HCT116 (cell line): Measurements from ENCODE around the gene MTG1. TPM values are rescaled to one million over a fixed set of nuclear protein-coding genes. Genes with fewer than 3 reads are reported as not detected.

Experiments used
- ATAC-seq: fragments of 200-7000 bp; cut with Tn5 transposase; 2 replicates; pipeline ENCODE4 v1.9.1; 2020; ENCODE audit warnings: mild to moderate bottlenecking, moderate library complexity
- BruUV-seq: library from RNA; stranded (reverse); fragments of 400-500 nt; replicated peaks from 2 replicates; lab custom pipeline; 2021; lab: Mats Ljungman, UMichigan
- CTCF ChIA-PET: fragments of 300-600 bp; sonication (Branson Sonifier 250); formaldehyde crosslinking; loops from one replicate; lab custom pipeline; 2021; ENCODE audit warnings: antibody characterized with exemption; lab: Charles Lee
- POLR2A ChIA-PET: fragments of 300-600, 350-600 bp; sonication (Branson Sonifier 250); formaldehyde crosslinking; loops from one replicate; lab custom pipeline; 2021; ENCODE audit warnings: antibody characterized with exemption; lab: Charles Lee
- RAD21 ChIA-PET, 2 experiments: fragments of 300-600 bp; sonication (Branson Sonifier 250); formaldehyde crosslinking; loops; one replicate each; lab custom pipeline; 2023; ENCODE audit warnings: low total read pairs in 2 of 2; ENCODE audit not compliant: uncharacterized antibody in 2 of 2, unreplicated experiment in 2 of 2, low non-redundant PET in 1 of 2; lab: Charles Lee
- DNase-seq: peaks from one replicate; pipeline ENCODE4 v3.0.0-alpha.2; 2010; ENCODE audit warnings: low read depth, low spot score
- H2AFZ ChIP-seq: fragments of 200-600 bp; shearing (Covaris generic), sonication (generic); 2 replicates; pipeline ENCODE4 v1.6.1; 2017; ENCODE audit warnings: low read depth, mixed run types, mixed read lengths, antibody characterized with exemption, low read length; ENCODE audit not compliant: poor library complexity, severe bottlenecking
- H3K27ac ChIP-seq: 2 replicates; pipeline ENCODE4 v1.5.1; 2012; ENCODE audit warnings: low read depth, low read length
- H3K27me3 ChIP-seq: fragments of 200-600 bp; sonication (generic); 2 replicates; pipeline ENCODE4 v1.6.1; 2016; ENCODE audit warnings: mixed run types, low read length, mixed read lengths; ENCODE audit not compliant: insufficient read depth
- H3K36me3 ChIP-seq, 2 experiments: fragments of 200-500 bp in 1 of 2; fragments of 200-600 bp in 1 of 2; sonication (Bioruptor generic) in 1 of 2; sonication (generic) in 1 of 2; 2 replicates each; pipeline versions ENCODE4 v1.5.1 to v1.6.1; 2014 to 2016; ENCODE audit warnings: low read length in 2 of 2, inconsistent platforms in 1 of 2, mixed read lengths in 1 of 2, mixed run types in 1 of 2; ENCODE audit not compliant: insufficient read depth in 2 of 2, control insufficient read depth in 1 of 2
- H3K4me1 ChIP-seq, 2 experiments: fragments of 200-600 bp in 1 of 2; sonication (generic) in 1 of 2; 2 replicates each; pipeline versions ENCODE4 v1.5.1 to v1.6.1; 2012 to 2017; ENCODE audit warnings: low read length in 2 of 2, inconsistent platforms in 1 of 2, mild to moderate bottlenecking in 1 of 2, mixed read lengths in 1 of 2, mixed run types in 1 of 2, moderate library complexity in 1 of 2; ENCODE audit not compliant: insufficient read depth in 2 of 2, control insufficient read depth in 1 of 2
- H3K4me2 ChIP-seq: fragments of 200-600 bp; sonication (generic); 2 replicates; pipeline ENCODE4 v1.6.1; 2017; ENCODE audit warnings: mixed run types, low read length, mixed read lengths
- H3K4me3 ChIP-seq, 2 experiments: fragments of 200-600 bp in 1 of 2; sonication (generic) in 1 of 2; replicated peaks in 1 of 2; 2 replicates each; pipeline ENCODE4 v1.5.1; 2011 to 2016; ENCODE audit warnings: low read length in 2 of 2, control low read depth in 1 of 2, low read depth in 1 of 2, mild to moderate bottlenecking in 1 of 2, mixed read lengths in 1 of 2, mixed run types in 1 of 2
- H3K79me2 ChIP-seq: fragments of 200-600 bp; sonication (generic); 2 replicates; pipeline ENCODE4 v1.6.1; 2017; ENCODE audit warnings: mild to moderate bottlenecking, mixed run types, low read length, moderate library complexity, mixed read lengths; ENCODE audit not compliant: insufficient read depth
- H3K9ac ChIP-seq: fragments of 200-600 bp; sonication (generic); 2 replicates; pipeline ENCODE4 v1.6.1; 2016; ENCODE audit warnings: low read length, mixed read lengths
- H3K9me2 ChIP-seq: fragments of 200-600 bp; sonication (generic), shearing (Covaris generic); 2 replicates; pipeline ENCODE4 v1.6.1; 2017; ENCODE audit warnings: mixed run types, mild to moderate bottlenecking, moderate library complexity; ENCODE audit not compliant: insufficient read depth
- H3K9me3 ChIP-seq, 2 experiments: fragments of 200-500 bp in 1 of 2; fragments of 200-600 bp in 1 of 2; sonication (Bioruptor generic) in 1 of 2; sonication (generic) in 1 of 2; 2 replicates each; pipeline ENCODE4 v1.6.1; 2014 to 2017; ENCODE audit warnings: low read length in 2 of 2, mixed read lengths in 2 of 2, inconsistent platforms in 1 of 2, low read depth in 1 of 2, mild to moderate bottlenecking in 1 of 2, mixed run types in 1 of 2, moderate library complexity in 1 of 2; ENCODE audit not compliant: control insufficient read depth in 1 of 2, insufficient read depth in 1 of 2
- H4K20me1 ChIP-seq: fragments of 200-600 bp; sonication (generic), shearing (Covaris generic); 2 replicates; pipeline ENCODE4 v1.6.1; 2017; ENCODE audit warnings: mixed run types, mild to moderate bottlenecking, moderate library complexity; ENCODE audit not compliant: insufficient read depth
- ATF3 ChIP-seq: IDR thresholded peaks from 2 replicates; pipeline ENCODE4 v1.6.1; 2012
- CBX3 ChIP-seq: IDR thresholded peaks from 2 replicates; pipeline ENCODE4 v1.6.1; 2012; ENCODE audit warnings: low read depth
- CEBPB ChIP-seq: IDR thresholded peaks from 2 replicates; pipeline ENCODE4 v1.6.1; 2012; ENCODE audit warnings: low read depth
- CTCF ChIP-seq, 3 experiments: fragments of 200-600 bp in 1 of 3; sonication (generic) in 1 of 3; IDR thresholded peaks in 2 of 3; conservative IDR thresholded peaks in 1 of 3; 2 replicates each; pipeline ENCODE4 v1.5.1; 2012 to 2017; ENCODE audit warnings: low read depth in 2 of 3, low read length in 2 of 3, antibody characterized with exemption in 1 of 3, borderline replicate concordance in 1 of 3, control low read depth in 1 of 3, mild to moderate bottlenecking in 1 of 3, mixed read lengths in 1 of 3, mixed run types in 1 of 3, moderate library complexity in 1 of 3; ENCODE audit not compliant: insufficient read depth in 1 of 3
- ELF1 ChIP-seq: IDR thresholded peaks from 2 replicates; pipeline ENCODE4 v1.6.1; 2012; ENCODE audit warnings: low read depth, borderline replicate concordance
- EZH2 ChIP-seq: fragments of 200-600 bp; sonication (generic); IDR thresholded peaks from 2 replicates; pipeline ENCODE4 v1.6.1; 2017; ENCODE audit warnings: antibody characterized with exemption, mixed run types
- EZH2phosphoT487 ChIP-seq: fragments of 200-600 bp; IDR thresholded peaks from 2 replicates; pipeline ENCODE4 v1.6.1; 2018; ENCODE audit warnings: antibody characterized with exemption, borderline replicate concordance
- FOSL1 ChIP-seq: IDR thresholded peaks from 2 replicates; pipeline ENCODE4 v1.6.1; 2012; ENCODE audit warnings: low read depth
- JUND ChIP-seq: IDR thresholded peaks from 2 replicates; pipeline ENCODE4 v1.6.1; 2012
- MAX ChIP-seq: IDR thresholded peaks from 2 replicates; pipeline ENCODE4 v1.6.1; 2012
- POLR2AphosphoS5 ChIP-seq: IDR thresholded peaks from 2 replicates; pipeline ENCODE4 v1.6.1; 2011; ENCODE audit warnings: mild to moderate bottlenecking, low read depth, low read length, moderate library complexity
- RAD21 ChIP-seq: IDR thresholded peaks from 2 replicates; pipeline ENCODE4 v1.6.1; 2012; ENCODE audit warnings: low read depth, mild to moderate bottlenecking
- SP1 ChIP-seq: IDR thresholded peaks from 2 replicates; pipeline ENCODE4 v1.6.1; 2012; ENCODE audit warnings: low read depth
- ZBTB33 ChIP-seq: IDR thresholded peaks from 2 replicates; pipeline ENCODE4 v1.6.1; 2011; ENCODE audit warnings: mild to moderate bottlenecking, low read length, moderate library complexity; ENCODE audit not compliant: insufficient replicate concordance; ENCODE audit errors: extremely low read depth
- ZNF274 ChIP-seq: fragments of 200-500 bp; sonication (Bioruptor generic); IDR thresholded peaks from 2 replicates; pipeline ENCODE4 v1.6.1; 2014; ENCODE audit warnings: mild to moderate bottlenecking, low read depth, low read length, inconsistent platforms
- intact Hi-C: fragments of 100-400 bp; cut with micrococcal nuclease; formaldehyde crosslinking; loops from 2 replicates; pipeline ENCODE4 v1.10.0; 2022
- total RNA-seq: library from RNA; stranded (reverse); gene quantifications from one replicate; pipeline ENCODE4 v1.2.1, GENCODE V29; 2021; ENCODE audit not compliant: unreplicated experiment

MTG1 gene
- total RNA-seq, 1 experiment from 2014 or later, result 23.1 TPM

GRCh38 chr10:133346413-133346812, 47.5 kb upstream of the MTG1 start (continued):
- TF ChIP-seq MAX, result no peak

- H3K9ac ChIP-seq, result no peak overlapping the region
- DNase-seq (no peak), ATAC-seq (no peak)
- ChIA-PET POLR2A (no interaction called here), RAD21 (no interaction called here), CTCF (interaction anchor here (1.7 kb wide), 1 partner anchor 18 kb away, joined by 5 read pairs; no protein-coding TSS in a partner anchor)
- H3K9me2 ChIP-seq, result no peaks in the 10 kb centered on the region
- no peaks in the 10 kb centered on the region for H3K27me3 ChIP-seq
- H3K4me1 ChIP-seq, result peaks cover 0 to 8% of the 10 kb centered on the region in 2 experiments; a peak in 1 of 4 replicates
- intact Hi-C loops, result no loop called here
- no peak overlapping the region for H2AFZ ChIP-seq
- H3K9me3 ChIP-seq, result no peaks in the 10 kb centered on the region
- no peaks in the 10 kb centered on the region for H4K20me1 ChIP-seq
- H3K4me2 ChIP-seq, result no peak overlapping the region
- TF ChIP-seq CBX3, result no peak
- TF ChIP-seq EZH2, result no peak
- TF ChIP-seq ZNF274, result no peak
- no peak for TF ChIP-seq ZBTB33
- no peak for TF ChIP-seq FOSL1
- TF ChIP-seq SP1, result no peak
- no peak for TF ChIP-seq EZH2phosphoT487
- TF ChIP-seq ATF3, result no peak
- no peak for TF ChIP-seq MAX
- TF ChIP-seq CEBPB, result no peak
- TF ChIP-seq POLR2AphosphoS5, result no peak
- no peak for TF ChIP-seq CTCF (IDR thresholded peaks at IDR 0.05 in 2 of 3, conservative IDR thresholded peaks at IDR 0.05 in 1 of 3; ENCODE audit: borderline replicate concordance in 1 of 3, insufficient read depth in 1 of 3, low read depth in 2 of 3, low read length in 2 of 3)
- TF ChIP-seq ELF1, result no peak
- TF ChIP-seq JUND, result no peak
- TF ChIP-seq RAD21, result no peak
- H3K27ac ChIP-seq, result no peak overlapping the region
- no peak overlapping the region for H3K4me3 ChIP-seq
- no peaks in the 10 kb centered on the region for H3K79me2 ChIP-seq
- H3K36me3 ChIP-seq, result no peaks in the 10 kb centered on the region
- BruUV-seq, result no TSS peak
These were observed 46.0 kb upstream of the MTG1 start for GRCh38 chr10:133347710-133348517.
